T-helper 17 cell (primary cell): ENCODE measurements around the gene GOLGA1. TPM values are rescaled to one million over a fixed set of nuclear protein-coding genes. Genes with fewer than 3 reads are reported as not detected.
"Not testable (repeated sequence)": the region's sequence is repeated elsewhere in the genome, so short reads cannot be mapped to it uniquely, and the experiment has no call there.

Source experiments
- ATAC-seq: fragments of 150-1000 bp; cut with Tn5 transposase; 2 replicates; pipeline ENCODE4 v1.10.0; 2021; ENCODE audit warnings: mild to moderate bottlenecking, moderate library complexity
- DNase-seq, 3 donors: peaks; one replicate each; pipeline versions ENCODE4 v3.0.0 to v3.0.0-alpha.2; 2020 to 2021
- H3K9me3 ChIP-seq: one replicate; pipeline ENCODE4 v1.7.0; 2013; ENCODE audit warnings: low read length, mild to moderate bottlenecking; ENCODE audit not compliant: control insufficient read depth, poor library complexity, severe bottlenecking
- H3K27ac Mint-ChIP-seq: one replicate; pipeline ENCODE4 v1.8.0; 2022; ENCODE audit warnings: mild to moderate bottlenecking, moderate library complexity, mixed read lengths
- H3K27me3 Mint-ChIP-seq: one replicate; pipeline ENCODE4 v1.8.0; 2022; ENCODE audit warnings: mixed read lengths
- H3K36me3 Mint-ChIP-seq: one replicate; pipeline ENCODE4 v1.8.0; 2022; ENCODE audit warnings: low read depth, mixed read lengths
- H3K4me1 Mint-ChIP-seq: one replicate; pipeline ENCODE4 v1.8.0; 2022; ENCODE audit warnings: mild to moderate bottlenecking, mixed read lengths
- H3K4me3 Mint-ChIP-seq: one replicate; pipeline ENCODE4 v1.8.0; 2022; ENCODE audit warnings: mild to moderate bottlenecking, moderate library complexity, mixed read lengths
- total RNA-seq, 4 donors: library from RNA in 2 of 4; stranded (reverse) in 2 of 4; gene quantifications; one replicate each; pipeline ENCODE4 v1.2.3 and lab custom pipeline; 2022 to 2026

GOLGA1 gene
- total RNA-seq, 2 donors from 2014 or later, result 21.1 to 28.6 TPM

DNA sequence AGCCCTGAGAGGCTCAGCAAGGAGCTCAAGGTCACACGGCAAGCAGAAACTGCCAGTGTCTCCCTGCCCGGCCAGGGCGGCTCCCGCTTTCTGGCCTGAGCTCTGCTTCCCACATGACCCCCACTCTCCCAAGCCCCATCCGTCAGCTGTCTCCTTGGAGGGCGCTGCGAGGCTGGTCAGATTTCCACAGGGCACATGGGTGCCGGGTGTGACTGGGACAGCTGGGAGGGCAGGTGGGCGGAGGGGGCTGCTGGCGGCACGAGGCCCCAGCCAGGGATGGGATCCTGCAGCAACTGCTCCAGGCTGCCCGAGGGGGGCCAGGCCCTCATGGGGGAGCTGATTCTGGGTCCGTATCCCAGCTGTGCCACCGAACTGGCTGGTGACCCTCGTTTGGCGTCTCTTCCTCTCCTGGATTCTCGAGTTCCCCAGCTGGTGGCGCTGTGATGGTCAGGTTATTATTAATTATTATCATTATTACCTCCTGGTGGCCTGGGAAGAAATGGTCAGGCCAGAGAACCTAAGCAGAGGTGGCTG is 100.5 kb downstream of the GOLGA1 start:
- no peak for DNase-seq
- Mint-ChIP-seq H3K36me3 (no peaks in the 10 kb centered on the region), H3K27ac (no peak overlapping the region), H3K4me1 (no peaks in the 10 kb centered on the region), H3K4me3 (no peak overlapping the region), H3K27me3 (peaks cover 31% of the 10 kb centered on the region)
- H3K9me3 ChIP-seq, result no peaks in the 10 kb centered on the region
- ATAC-seq, result no peak

- Mint-ChIP-seq H3K4me1 (no peaks in the 10 kb centered on the region), H3K4me3 (no peak overlapping the region), H3K27me3 (peaks cover 33% of the 10 kb centered on the region), H3K27ac (no peak overlapping the region), H3K36me3 (no peaks in the 10 kb centered on the region)
- ATAC-seq, result no peak
- H3K9me3 ChIP-seq, result no peaks in the 10 kb centered on the region
- DNase-seq, result no peak
Observed at GRCh38 chr9:124839612-124840299, 101.1 kb downstream of the GOLGA1 start.

DNA sequence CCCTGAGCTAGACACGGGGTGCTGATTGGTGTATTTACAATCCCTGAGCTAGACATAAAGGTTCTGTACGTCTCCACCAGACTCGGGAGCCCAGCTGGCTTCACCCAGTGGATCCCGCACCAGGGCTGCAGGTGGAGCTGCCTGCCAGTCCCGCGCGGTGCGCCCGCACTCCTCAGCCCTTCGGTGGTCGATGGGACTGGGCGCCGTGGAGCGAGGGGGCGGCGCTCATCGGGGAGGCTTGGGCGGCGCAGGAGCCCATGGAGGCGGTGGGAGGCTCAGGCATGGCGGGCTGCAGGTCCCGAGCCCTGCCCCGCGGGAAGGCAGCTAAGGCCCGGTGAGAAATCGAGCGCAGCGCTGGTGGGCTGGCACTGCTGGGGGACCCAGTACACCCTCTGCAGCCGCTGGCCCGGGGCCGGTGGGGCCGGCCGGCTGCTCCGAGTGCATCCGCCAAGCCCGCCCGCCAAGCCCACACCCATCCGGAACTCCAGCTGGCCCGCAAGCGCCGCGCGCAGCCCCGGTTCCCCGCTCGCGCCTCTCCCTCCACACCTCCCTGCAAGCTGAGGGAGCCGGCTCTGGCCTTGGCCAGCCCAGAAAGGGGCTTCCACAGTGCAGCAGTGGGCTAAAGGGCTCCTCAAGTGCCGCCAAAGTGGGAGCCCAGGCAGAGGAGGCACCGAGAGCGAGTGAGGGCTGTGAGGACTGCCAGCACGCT is 102.2 kb downstream of the GOLGA1 start:
- not testable (repeated sequence) for DNase-seq, H3K36me3 Mint-ChIP-seq, H3K9me3 ChIP-seq, H3K4me3 Mint-ChIP-seq, ATAC-seq, H3K27ac Mint-ChIP-seq, H3K4me1 Mint-ChIP-seq
- H3K27me3 Mint-ChIP-seq, result peaks cover 32% of the 10 kb centered on the region

DNA sequence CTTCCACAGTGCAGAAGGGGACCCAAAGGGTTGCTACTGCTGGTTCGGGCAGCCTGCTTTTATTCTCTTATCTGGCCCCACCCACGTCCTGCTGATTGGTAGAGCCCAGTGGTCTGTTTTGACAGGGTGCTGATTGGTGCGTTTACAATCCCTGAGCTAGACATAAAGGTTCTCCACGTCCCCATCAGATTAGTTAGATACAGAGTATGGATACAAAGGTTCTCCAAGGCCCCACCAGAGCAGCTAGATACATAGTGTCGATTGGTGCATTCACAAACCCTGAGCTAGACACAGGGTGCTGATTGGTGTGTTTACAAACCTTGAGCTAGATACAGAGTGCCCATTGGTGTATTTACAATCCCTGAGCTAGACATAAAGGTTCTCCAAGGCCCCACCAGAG is 102.8 kb downstream of the GOLGA1 start:
- H3K27me3 Mint-ChIP-seq, result peaks cover 32% of the 10 kb centered on the region
- not testable (repeated sequence) for H3K36me3 Mint-ChIP-seq, H3K27ac Mint-ChIP-seq, H3K4me3 Mint-ChIP-seq, ATAC-seq, H3K9me3 ChIP-seq, H3K4me1 Mint-ChIP-seq, DNase-seq

- no peaks in the 10 kb centered on the region for H3K9me3 ChIP-seq
- Mint-ChIP-seq H3K27ac (no peak overlapping the region), H3K4me3 (no peak overlapping the region), H3K4me1 (no peaks in the 10 kb centered on the region), H3K36me3 (no peaks in the 10 kb centered on the region), H3K27me3 (peaks cover 39% of the 10 kb centered on the region)
- ATAC-seq (no peak), DNase-seq (no peak)
Observed at GRCh38 chr9:124835026-124835557, 105.8 kb downstream of the GOLGA1 start.

GRCh38 chr9:124834591-124834990 is 106.3 kb downstream of the GOLGA1 start:
- Mint-ChIP-seq H3K27me3 (peaks cover 37% of the 10 kb centered on the region), H3K36me3 (no peaks in the 10 kb centered on the region), H3K4me1 (no peaks in the 10 kb centered on the region), H3K27ac (no peak overlapping the region), H3K4me3 (no peak overlapping the region)
- no peaks in the 10 kb centered on the region for H3K9me3 ChIP-seq
- no peak for DNase-seq
- ATAC-seq, result no peak

DNA sequence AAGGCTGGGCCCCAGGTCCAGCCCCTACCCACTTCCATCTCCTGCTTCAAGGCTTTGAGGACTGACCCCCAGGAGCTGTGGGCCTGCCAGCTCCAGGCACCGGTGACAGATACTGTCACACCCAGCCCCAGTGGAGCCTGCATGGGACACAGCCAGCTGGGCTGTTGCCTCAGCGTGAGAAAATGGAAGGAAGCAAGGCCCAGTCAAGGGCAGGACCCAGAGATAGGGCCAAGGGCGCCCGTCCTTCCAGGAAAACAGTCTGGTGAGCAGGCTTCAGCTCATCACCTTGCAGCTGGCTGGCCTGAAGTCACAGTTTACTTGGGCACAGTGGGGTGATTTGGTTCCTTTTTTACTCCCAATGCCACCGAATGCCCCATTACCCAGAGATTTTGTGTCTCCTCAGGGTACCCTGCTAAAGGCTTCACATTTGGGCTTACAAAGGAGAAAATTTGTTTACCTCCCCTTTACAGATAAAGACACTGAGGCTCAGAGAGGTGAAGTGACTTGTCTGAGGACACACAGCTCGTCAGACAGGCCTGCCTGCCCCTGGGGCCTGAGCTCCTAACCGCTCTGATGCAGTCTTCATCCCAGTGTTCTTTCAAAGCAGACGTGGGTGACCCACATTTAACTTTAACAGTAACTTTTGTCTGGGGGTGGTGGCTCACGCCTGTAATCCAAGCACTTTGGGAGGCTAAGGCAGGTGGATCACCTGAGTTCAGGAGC is 109.1 kb downstream of the GOLGA1 start:
- DNase-seq (no peak), ATAC-seq (no peak)
- Mint-ChIP-seq H3K4me1 (peaks cover 3% of the 10 kb centered on the region), H3K36me3 (no peaks in the 10 kb centered on the region), H3K4me3 (no peak overlapping the region), H3K27me3 (peaks cover 19% of the 10 kb centered on the region), H3K27ac (no peak overlapping the region)
- H3K9me3 ChIP-seq, result no peaks in the 10 kb centered on the region

- ATAC-seq (no peak), DNase-seq (no peak)
- Mint-ChIP-seq H3K27ac (no peak overlapping the region), H3K27me3 (peaks cover 16% of the 10 kb centered on the region), H3K36me3 (no peaks in the 10 kb centered on the region), H3K4me1 (peaks cover 3% of the 10 kb centered on the region), H3K4me3 (no peak overlapping the region)
- H3K9me3 ChIP-seq, result no peaks in the 10 kb centered on the region
Observed at GRCh38 chr9:124830593-124830992, 110.3 kb downstream of the GOLGA1 start.

DNA sequence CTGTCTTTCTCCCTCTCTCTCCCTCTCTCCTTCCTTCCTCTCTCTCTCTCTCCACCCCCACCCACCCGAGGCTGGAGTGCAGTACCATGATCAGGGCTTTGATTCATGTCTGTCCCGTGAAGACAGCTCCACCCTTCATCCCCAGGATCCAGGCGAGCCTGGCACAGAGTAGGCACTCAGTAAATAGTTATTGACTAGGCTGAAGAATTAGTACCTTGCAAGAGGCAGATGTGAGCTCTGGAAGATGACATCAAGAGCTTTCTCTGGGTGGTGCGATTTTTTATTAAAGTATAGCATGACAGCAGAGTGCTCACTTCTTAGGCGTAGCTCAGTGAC is 111.6 kb downstream of the GOLGA1 start:
- ATAC-seq (no peak), DNase-seq (no peak)
- H3K36me3 Mint-ChIP-seq, result no peaks in the 10 kb centered on the region
- H3K4me3 Mint-ChIP-seq, result no peak overlapping the region
- peaks cover 3% of the 10 kb centered on the region for H3K4me1 Mint-ChIP-seq
- H3K9me3 ChIP-seq, result no peaks in the 10 kb centered on the region
- H3K27me3 Mint-ChIP-seq, result peaks cover 10% of the 10 kb centered on the region
- H3K27ac Mint-ChIP-seq, result no peak overlapping the region

DNA sequence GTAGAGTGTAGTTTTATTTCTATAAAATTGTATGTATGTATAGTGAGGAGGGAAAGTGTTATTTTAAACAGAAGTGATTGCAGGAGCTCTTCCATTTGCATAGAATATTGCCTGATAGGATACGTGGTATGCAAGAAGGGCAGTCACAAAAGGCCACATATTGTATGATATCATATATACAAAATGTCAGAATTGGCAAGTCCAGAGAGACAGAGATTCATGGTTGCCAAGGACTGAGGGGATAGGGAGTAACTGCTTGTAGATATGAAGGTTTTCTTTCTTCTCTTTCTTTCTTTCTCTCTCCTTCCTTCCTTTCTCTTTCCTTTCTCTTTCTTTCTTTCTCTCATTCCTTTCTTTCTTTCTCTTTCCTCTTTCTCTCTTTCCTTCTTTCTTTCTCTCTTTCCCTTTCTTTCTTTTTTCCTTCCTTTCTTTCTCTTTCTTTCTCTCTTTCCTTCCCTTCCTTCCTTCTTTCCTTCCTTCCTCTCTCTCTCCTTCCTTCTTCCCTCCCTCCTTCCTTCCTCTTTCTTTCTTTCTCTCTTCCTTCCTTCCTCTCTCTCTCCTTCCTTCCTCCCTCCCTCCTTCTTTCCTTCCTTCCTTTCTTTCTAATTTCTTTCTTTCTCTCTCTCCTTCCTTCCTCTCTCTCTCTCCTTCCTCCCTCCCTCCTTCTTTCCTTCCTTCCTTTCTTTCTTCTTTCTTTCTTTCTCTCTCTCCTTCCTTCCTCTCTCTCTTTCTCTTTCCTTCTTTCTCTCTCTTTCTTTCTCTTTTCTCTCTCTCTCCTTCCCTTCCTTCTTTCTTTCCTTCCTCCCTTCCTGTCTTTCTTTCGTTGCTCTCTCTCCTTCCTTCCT is 112.2 kb downstream of the GOLGA1 start:
- no peak overlapping the region for H3K27ac Mint-ChIP-seq
- no peak for DNase-seq

More for the DNA sequence above, 112.2 kb downstream of the GOLGA1 start:
- Mint-ChIP-seq H3K4me1 (peaks cover 3% of the 10 kb centered on the region), H3K27me3 (peaks cover 7% of the 10 kb centered on the region), H3K4me3 (no peak overlapping the region), H3K36me3 (no peaks in the 10 kb centered on the region)
- no peaks in the 10 kb centered on the region for H3K9me3 ChIP-seq
- no peak for ATAC-seq
